HepG2 (cell line): ENCODE data around the gene SYMPK. TPM values are rescaled to one million over a fixed set of nuclear protein-coding genes. Genes with fewer than 3 reads are reported as not detected.
A peak's percentile ranks its signal among the peaks of the same experiment; 100 is the strongest.

ENCODE experiments used
- CEBPG ChIP-seq: IDR thresholded peaks from 2 replicates; pipeline ENCODE4 v1.6.1; 2016
- CHCHD3 ChIP-seq: sonication (generic); formaldehyde crosslinking; IDR thresholded peaks from 2 replicates; pipeline ENCODE4 v1.8.0; 2022; ENCODE audit warnings: mild to moderate bottlenecking, missing genetic modification reagents, moderate library complexity
- GMEB2 ChIP-seq: IDR thresholded peaks from 2 replicates; pipeline ENCODE4 v1.6.1; 2016; ENCODE audit warnings: missing biosample characterization, missing genetic modification reagents, low read depth
- NR1H2 ChIP-seq: sonication (generic); formaldehyde crosslinking; IDR thresholded peaks from 2 replicates; pipeline ENCODE4 v1.8.1; 2022; ENCODE audit warnings: low read depth, missing genetic modification reagents, borderline replicate concordance
- PAXIP1 ChIP-seq: sonication (generic); formaldehyde crosslinking; conservative IDR thresholded peaks from 2 replicates; pipeline ENCODE4 v1.4.0; 2020; ENCODE audit warnings: mild to moderate bottlenecking, missing genetic modification reagents, moderate library complexity
- TBX3 ChIP-seq: fragments of 450-650 bp; IDR thresholded peaks from 2 replicates; pipeline ENCODE4 v1.6.1; 2017; ENCODE audit warnings: antibody characterized with exemption, mild to moderate bottlenecking, inconsistent platforms, borderline replicate concordance
- ZBTB39 ChIP-seq: sonication (generic); formaldehyde crosslinking; IDR thresholded peaks from 2 replicates; pipeline ENCODE4 v1.5.0; 2020; ENCODE audit warnings: missing genetic modification reagents
- ZBTB40 ChIP-seq, 2 experiments: fragments of 450-650 bp in 1 of 2; sonication (generic) in 1 of 2; formaldehyde crosslinking in 1 of 2; IDR thresholded peaks; 2 replicates each; pipeline versions ENCODE4 v1.6.1 to v1.8.0; 2016 to 2022; ENCODE audit warnings: antibody characterized with exemption in 1 of 2, mild to moderate bottlenecking in 1 of 2, missing genetic modification reagents in 1 of 2
- polyA plus RNA-seq, 8 experiments: library from polyadenylated mRNA; depleted of rRNA in 3 of 8; stranded (reverse) in 7 of 8; unstranded in 1 of 8; fragments of >200 nt; fragmentation: Illumina TruSeq in 4 of 8; extraction: Trizol in 4 of 8; gene quantifications; 2 replicates each; pipeline versions ENCODE4 v1.2.1 to v1.2.3, GENCODE V29; 2011 to 2016; ENCODE audit warnings: low read depth in 4 of 8, missing spikeins in 1 of 8, mixed read lengths in 1 of 8; ENCODE audit not compliant: insufficient read depth in 1 of 8
- total RNA-seq, 5 experiments: library from RNA; depleted of rRNA; stranded (reverse); fragments of >200 nt; fragmentation: Illumina TruSeq; extraction: Trizol; gene quantifications; 2 replicates each; pipeline ENCODE4 v1.2.3, GENCODE V29; 2016; ENCODE audit warnings: low read depth in 1 of 5

SYMPK gene
- total and polyA plus RNA-seq, 2 of the 13 experiments (the other 11 are each of a cell fraction or from before 2014, with no cell fraction given) = 21.9 to 55.7 TPM

- TF ChIP-seq ZBTB39 (CRISPR knock-in tag) = no peak
- no peak for TF ChIP-seq TBX3
- TF ChIP-seq ZBTB40 (IDR thresholded peaks at IDR 0.05) = no peak
- TF ChIP-seq ZBTB40 (CRISPR knock-in tag; IDR thresholded peaks at IDR 0.05) = 0 out of 2 replicates have a peak, but pooled peaks have one; percentile 5
- no peak for TF ChIP-seq CEBPG (CRISPR knock-in tag)
- TF ChIP-seq NR1H2 (CRISPR knock-in tag) = no peak
- no peak for TF ChIP-seq GMEB2 (CRISPR knock-in tag)
- no peak for TF ChIP-seq PAXIP1 (CRISPR knock-in tag)
- TF ChIP-seq CHCHD3 (CRISPR knock-in tag) = no peak
Observed at GRCh38 chr19:45884682-45885555, 22.0 kb upstream of the SYMPK start (continued).
